GM18868 (cell line): ENCODE results near the gene FN3KRP.
"Not testable (repeated sequence)": the region's sequence is repeated elsewhere in the genome, so short reads cannot be mapped to it uniquely, and the experiment has no call there.

Experiments used
- ATAC-seq: cut with Tn5 transposase; IDR thresholded peaks from one replicate; pipeline ENCODE4 v1.9.1; 2021; ENCODE audit warnings: mild to moderate bottlenecking, moderate library complexity; ENCODE audit not compliant: unreplicated experiment

Gene FN3KRP

DNA sequence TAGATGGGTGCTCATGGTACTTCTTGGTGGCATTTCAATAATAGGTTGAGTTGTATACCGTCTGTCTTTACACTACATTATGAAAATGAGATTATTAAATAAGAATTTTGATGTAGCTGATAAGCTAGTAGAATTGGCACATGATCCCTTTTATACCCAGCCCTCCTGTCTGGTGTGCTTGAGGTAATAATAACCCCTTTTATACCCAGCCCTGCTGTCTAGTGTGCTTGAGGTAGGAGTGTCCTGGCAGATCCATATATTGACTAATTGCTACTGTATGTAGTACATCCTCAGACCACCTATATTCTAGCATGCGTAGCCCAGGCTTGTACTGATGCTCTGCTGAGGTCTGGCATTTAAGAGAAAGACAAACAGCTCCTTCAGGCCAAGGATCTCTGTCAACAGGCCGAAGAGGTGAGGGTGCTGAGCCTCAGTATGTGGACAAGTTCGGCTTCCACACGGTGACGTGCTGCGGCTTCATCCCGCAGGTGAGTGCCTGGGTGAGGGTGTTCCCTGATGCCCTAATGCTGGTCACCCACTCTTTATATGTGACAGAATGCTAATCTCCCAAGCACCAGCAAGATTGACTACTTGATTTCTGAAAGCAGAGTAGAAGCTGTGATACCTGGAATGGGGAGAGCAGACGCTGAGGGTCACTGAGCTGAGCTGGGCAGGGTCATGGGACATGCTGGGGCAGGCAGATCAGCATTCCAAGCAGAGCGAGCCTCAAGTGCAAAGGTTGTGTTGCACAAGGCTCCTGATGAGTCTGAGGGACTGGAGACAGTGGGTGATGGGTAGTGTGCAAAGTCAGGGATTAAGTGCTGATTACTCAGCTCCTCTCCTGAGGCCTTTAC is 24.6 kb downstream of the FN3KRP start:
- ATAC-seq: no peak

GRCh38 chr17:82743344-82744219 is 27.1 kb downstream of the FN3KRP start:
- ATAC-seq: no peak

GRCh38 chr17:82744736-82745135 is 28.2 kb downstream of the FN3KRP start:
- ATAC-seq: not testable (repeated sequence)

DNA sequence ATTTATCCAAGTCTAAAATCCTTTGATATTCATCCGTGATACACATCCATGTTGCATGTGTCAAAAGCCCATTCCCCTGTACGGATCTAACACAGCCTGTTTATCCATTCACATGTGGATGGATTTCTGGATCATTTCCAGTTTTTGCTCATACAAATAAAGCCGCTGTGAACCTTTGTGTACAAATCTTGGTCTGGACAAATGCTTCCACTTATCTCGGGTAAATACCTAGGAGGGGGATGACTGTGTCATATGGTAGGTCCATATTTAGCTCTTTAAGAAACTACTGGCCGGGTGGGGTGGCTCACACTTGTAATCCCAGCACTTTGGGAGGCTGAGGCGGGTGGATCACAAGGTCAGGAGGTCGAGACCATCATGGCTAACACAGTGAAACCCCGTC is 29.0 kb downstream of the FN3KRP start:
- ATAC-seq: no peak

- ATAC-seq: no peak
Measured at GRCh38 chr17:82748756-82749155, 32.2 kb downstream of the FN3KRP start.

GRCh38 chr17:82750241-82750908 is 33.9 kb downstream of the FN3KRP start:
- no peak for ATAC-seq

- no peak for ATAC-seq
Measured at GRCh38 chr17:82751171-82751570, 34.7 kb downstream of the FN3KRP start.

DNA sequence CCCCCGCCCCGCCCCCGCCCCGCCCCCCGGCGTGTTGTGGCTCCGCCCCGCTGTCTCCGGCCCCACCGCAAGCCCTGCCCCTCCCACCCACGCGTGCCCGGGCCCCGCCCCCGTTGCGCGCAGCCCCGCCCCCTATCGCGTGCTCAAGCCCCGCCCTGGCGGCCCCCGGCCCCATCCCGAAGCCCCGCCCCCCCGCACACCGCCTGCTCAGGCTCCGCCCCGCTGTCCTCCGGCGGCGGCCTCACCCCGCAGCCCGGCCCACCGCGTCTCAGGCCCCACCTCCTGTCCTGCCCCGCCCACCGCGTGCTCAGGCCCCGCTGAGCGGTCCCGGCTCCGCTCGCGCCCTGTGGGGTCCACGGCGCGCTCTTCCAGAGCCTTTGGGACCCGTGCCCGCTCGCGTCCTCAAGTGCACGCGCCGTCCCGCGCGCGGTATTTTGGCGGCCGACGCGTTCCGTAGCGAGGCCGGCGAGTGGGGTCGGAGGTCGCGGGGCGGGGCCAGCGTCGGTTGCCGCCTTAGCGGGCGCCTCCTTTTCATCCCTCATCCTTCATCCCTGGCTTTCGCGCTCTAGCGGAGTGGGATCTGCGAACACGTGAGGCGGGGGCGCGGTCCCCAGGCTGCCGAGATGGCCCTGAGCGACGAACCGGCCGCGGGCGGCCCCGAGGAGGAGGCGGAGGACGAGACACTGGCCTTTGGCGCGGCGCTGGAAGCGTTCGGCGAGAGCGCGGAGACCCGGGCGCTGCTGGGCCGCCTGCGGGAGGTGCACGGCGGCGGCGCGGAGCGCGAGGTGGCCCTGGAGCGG is 35.3 kb downstream of the FN3KRP start, which contains the start of gene TBCD:
TBCD (plus strand) TSS at position 495 of the 800 bp plus-strand sequence; CDS start at position 624, 129 bp downstream.
- ATAC-seq: peak; percentile 69

DNA sequence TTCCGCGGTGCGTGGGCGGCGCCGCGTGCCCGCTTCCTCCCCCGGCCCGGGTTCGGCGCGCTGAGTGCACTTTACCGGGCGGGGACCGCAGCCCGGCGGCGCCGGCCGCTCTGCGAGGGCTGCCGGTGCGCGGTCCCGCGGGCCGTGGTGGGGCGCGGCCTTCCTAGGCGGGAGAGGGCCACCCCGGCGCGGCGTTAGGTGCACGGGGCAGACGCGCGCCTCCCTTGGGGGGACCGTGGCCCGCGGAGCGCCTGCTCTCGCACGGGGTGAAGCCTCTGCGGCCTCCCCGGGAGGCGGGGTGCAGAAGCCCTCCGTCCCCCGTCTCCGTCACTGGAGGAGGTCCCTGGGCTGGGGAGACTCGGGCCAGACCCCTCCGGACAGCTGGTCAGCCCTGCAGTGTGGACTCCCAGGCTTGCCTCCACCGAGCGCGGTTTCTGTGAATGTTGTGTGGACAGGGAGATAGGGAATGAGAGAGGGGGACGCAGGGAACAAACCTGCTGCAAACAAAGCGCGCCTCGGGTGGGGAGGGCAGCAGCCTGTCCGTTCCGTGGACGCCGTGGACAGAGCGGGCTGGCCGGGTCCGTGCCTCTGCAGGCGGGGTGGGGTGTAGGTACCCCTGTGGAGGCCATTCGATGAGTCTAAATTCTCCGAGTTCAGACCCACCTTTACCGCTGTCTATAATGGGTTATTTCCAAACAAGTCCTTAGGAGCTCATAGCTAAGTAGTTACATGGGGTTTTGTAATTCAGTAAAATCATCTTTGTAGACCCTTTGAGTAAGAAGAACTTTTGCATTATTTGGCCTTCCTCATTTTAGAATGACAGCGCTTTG is 36.1 kb downstream of the FN3KRP start:
- peak; percentile 23 for ATAC-seq

GRCh38 chr17:82753201-82753464 is 36.6 kb downstream of the FN3KRP start:
- ATAC-seq: no peak

GRCh38 chr17:82754297-82755208 is 38.0 kb downstream of the FN3KRP start:
- ATAC-seq: no peak

DNA sequence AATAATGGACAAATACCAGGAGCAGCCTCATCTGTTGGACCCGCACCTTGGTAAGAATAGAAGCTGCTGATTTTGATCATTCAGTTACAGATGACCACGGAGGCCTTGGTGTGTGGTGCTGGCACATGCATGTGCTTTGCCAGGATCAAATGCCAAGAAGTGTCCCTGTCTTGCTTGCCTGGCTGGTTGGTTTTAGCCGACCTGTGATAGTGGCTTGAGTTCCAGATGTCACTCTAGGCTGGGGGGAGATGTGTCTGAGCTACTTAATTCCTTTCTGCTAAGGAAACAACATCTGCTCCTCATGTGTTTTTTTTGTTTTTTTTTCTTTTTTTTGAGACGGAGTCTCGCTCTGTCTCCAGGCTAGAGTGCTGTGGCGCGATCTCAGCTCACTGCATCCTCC is 39.7 kb downstream of the FN3KRP start:
- no peak for ATAC-seq

DNA sequence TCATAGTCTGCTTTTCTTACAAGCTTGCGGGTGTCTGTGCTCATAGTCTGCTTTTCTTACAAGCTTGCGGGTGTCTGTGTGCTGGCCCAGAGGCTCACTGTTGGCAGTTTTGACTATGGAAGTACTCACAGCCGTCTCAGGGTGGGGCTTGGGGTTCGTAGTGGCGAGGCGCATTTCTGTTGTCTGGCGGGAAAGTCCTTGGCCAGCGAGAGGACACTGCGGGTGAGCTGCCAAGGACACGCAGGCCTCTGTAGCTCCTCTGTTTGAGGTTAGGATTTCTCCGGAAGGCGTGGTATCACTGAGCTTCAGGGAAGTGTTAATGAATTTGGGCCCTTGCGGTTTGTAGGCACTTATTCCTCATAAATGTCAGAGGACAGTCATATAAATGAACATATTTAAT is 48.9 kb downstream of the FN3KRP start:
- no peak for ATAC-seq

- ATAC-seq: no peak
Measured at GRCh38 chr17:82767041-82767754, 50.7 kb downstream of the FN3KRP start.

DNA sequence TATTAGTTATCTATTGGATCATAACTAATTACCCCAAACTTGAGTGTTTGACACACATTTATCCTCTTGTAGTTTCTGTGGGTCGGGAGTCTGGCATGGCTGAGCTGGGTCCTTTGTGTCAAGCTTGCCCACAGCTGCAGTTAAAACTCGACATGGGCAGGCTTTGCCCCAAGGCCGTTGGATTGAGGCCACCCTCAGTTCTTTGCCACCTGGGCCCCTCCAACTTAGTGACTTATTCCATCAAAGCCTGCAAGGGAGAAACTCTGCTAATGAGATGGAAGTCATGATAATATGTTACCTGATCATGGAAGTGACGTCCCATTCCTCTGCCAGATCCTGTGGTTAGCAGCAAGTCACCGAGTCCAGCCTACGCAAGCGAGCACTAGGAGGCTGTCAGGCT is 52.5 kb downstream of the FN3KRP start:
- no peak for ATAC-seq

GRCh38 chr17:82772026-82772425 is 55.5 kb downstream of the FN3KRP start:
- ATAC-seq: no peak

DNA sequence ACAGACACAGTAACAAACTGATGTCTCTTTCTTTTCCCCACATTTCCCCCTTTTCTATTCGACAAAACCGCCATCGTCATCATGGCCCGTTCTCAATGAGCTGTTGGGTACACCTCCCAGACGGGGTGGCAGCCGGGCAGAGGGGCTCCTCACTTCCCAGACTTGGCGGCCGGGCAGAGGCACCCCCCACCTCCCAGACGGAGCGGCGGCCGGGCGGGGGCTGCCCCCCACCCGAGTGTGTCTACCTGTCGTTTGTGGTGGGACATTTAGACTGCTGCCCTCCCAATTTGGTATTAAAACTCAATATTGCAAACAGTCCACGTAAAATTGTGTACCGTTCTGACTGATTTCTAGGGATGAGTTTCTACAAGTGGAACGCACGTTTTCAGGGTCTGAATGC is 58.0 kb downstream of the FN3KRP start:
- not testable (repeated sequence) for ATAC-seq
